ENCODE data around the gene ADAMTS12.
"Not testable (repeated sequence)": the region's sequence is repeated elsewhere in the genome, so short reads cannot be mapped to it uniquely, and the experiment has no call there.

The ADAMTS12 gene

GRCh38 chr5:33928283-33928682, 36.5 kb upstream of the ADAMTS12 start:
- H3K27ac ChIP-seq = no peak overlapping the region
- TF ChIP-seq, protein P1, sequence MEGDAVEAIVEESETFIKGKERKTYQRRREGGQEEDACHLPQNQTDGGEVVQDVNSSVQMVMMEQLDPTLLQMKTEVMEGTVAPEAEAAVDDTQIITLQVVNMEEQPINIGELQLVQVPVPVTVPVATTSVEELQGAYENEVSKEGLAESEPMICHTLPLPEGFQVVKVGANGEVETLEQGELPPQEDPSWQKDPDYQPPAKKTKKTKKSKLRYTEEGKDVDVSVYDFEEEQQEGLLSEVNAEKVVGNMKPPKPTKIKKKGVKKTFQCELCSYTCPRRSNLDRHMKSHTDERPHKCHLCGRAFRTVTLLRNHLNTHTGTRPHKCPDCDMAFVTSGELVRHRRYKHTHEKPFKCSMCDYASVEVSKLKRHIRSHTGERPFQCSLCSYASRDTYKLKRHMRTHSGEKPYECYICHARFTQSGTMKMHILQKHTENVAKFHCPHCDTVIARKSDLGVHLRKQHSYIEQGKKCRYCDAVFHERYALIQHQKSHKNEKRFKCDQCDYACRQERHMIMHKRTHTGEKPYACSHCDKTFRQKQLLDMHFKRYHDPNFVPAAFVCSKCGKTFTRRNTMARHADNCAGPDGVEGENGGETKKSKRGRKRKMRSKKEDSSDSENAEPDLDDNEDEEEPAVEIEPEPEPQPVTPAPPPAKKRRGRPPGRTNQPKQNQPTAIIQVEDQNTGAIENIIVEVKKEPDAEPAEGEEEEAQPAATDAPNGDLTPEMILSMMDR (conservative IDR thresholded peaks at IDR 0.05) = no peak

DNA sequence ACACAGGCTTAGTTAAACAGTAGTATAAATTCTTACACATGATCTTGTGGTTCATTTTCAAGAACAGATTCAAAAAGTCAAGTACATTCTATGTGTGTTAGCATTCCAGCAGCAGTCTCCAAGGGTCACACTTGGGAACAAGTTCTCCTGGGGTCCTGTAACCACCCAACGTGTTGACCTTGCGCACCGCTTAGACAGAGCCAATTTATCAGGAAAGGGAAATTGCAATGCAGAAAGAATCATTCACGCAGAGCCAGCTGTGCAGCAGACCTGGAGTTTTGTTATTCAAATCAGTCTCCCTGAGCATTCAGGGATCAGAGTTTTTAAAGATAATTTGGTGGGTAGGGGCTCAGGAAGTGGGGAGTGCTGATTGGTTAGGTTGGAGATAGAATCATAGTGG, 35.9 kb upstream of the ADAMTS12 start:
- no peak for TF ChIP-seq ZFX (IDR thresholded peaks at IDR 0.05)
- TF ChIP-seq, protein P1 (conservative IDR thresholded peaks at IDR 0.05) = no peak
- H3K27ac ChIP-seq = no peak overlapping the region

GRCh38 chr5:33925278-33925677, 33.5 kb upstream of the ADAMTS12 start:
- TF ChIP-seq, protein P1 (conservative IDR thresholded peaks at IDR 0.05) = no peak
- TF ChIP-seq ZFX (IDR thresholded peaks at IDR 0.05) = no peak
- H3K27ac ChIP-seq = no peak overlapping the region

GRCh38 chr5:33921002-33921401, 29.2 kb upstream of the ADAMTS12 start:
- TF ChIP-seq, protein P1 (conservative IDR thresholded peaks at IDR 0.05) = no peak
- no peak for TF ChIP-seq ZFX (IDR thresholded peaks at IDR 0.05)
- H3K27ac ChIP-seq = no peak overlapping the region

DNA sequence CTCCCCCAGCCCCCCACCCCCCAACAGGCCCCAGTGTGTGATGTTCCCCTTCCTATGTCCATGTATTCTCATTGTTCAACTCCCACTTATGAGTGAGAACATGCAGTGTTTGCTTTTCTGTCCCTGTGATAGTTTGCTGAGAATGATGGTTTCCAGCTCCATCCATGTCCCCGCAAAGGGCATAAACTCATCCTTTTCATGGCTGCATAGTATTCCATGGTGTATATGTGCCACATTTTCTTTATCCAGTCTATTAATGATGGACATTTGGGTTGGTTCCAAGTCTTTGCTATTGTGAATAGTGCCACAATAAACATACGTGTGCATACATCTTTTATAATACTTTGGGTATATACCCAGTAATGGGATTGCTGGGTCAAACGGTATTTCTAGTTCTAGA, 23.1 kb upstream of the ADAMTS12 start:
- not testable (repeated sequence) for H3K27ac ChIP-seq

DNA sequence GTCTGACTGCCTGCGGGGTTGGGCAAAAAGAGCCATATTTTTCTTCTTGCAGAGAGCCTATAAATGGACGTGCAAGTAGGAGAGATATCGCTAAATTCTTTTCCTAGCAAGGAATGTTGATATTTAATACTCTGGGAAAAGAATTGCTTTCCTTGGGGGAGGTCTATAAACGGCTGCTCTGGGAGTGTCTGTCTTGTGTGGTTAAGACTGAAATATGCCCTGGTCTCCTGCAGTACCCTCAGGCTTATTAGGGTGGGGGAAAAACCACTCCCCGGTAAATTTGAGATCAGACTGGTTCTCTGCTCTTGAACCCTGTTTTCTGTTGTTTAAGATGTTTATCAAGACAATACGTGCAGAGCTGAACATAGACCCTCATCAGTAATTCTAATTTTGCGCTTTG, 14.5 kb upstream of the ADAMTS12 start:
- H3K27ac ChIP-seq = not testable (repeated sequence)

DNA sequence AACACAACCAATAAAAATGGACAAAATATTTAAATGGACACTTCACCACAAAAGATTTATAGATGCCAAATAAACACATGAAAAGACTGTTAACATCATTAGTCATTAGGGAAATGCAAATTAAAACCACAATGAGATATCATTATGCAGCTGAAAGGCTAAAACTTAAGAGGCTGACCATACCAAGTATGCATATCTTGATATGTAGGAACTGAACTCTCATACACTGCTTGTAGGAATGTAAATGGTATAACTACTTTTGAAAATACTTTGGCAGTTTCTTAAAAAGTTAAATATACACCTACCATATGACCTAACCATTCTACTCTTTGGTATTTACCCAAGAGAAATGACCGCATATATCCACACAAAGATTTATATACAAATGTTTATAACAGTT, 13.6 kb upstream of the ADAMTS12 start:
- no peak for TF ChIP-seq ZFX (IDR thresholded peaks at IDR 0.05)
- TF ChIP-seq, protein P1 (conservative IDR thresholded peaks at IDR 0.05) = no peak
- H3K27ac ChIP-seq = no peak overlapping the region

DNA sequence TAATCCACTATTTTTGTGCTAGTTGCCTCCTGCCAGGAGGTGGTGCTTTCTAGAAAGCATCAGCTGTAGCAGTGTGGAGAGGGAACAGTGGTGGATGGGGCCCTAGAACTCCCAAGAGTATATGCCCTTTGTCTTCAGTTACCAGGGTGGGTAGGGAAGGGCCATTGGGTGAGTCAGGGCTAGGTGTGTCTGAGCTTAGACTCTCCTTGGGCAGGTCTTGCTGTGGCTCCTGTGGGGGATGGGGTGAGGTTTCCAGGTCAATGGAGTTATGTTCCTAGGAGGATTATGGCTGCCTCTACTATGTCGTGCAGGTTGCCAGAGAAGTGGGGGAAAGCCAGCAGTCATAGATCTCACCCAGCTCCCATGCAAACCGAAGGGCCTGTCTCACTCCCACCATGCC, 11.3 kb upstream of the ADAMTS12 start:
- TF ChIP-seq, protein P1 (conservative IDR thresholded peaks at IDR 0.05) = no peak
- TF ChIP-seq ZFX (IDR thresholded peaks at IDR 0.05) = no peak
- H3K27ac ChIP-seq = no peak overlapping the region

DNA sequence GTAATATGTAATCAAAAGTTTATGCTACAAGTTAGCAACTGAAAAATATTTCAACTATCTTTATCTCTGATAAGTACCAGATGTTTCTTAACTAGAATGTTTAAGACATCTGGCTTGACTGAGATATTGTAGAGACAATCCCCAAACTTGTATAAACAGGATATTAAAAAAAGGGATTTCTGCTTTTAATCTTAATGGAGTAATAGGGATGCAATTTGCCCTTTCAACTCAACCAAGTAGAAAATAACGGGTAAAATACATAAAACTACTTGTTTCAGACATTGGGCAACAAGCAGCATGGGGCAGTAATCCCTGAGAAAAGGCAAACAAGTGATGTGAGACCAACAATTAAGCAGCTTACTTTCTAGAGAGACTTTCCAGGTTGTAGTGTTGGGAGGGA, 9.4 kb upstream of the ADAMTS12 start:
- no peak overlapping the region; the same call in 1 of the 2 replicates for H3K27ac ChIP-seq
- no peak for TF ChIP-seq ZFX (IDR thresholded peaks at IDR 0.05)
- TF ChIP-seq, protein P1 (conservative IDR thresholded peaks at IDR 0.05) = no peak
